Body of pancreas (tissue), 4 donors: ENCODE measurements around the gene HTR1D.

Experiments used
- POLR2A ChIP-seq, 3 donors: fragments of 450-650 bp; IDR thresholded peaks; one replicate each; pipeline ENCODE4 v1.6.1; 2016; ENCODE audit warnings: antibody characterized with exemption in 3 of 3, mild to moderate bottlenecking in 2 of 3
- TF ChIP-seq, protein P1 (sequence below), 7 experiments: fragments of 450-650 bp in 4 of 7; fragments of 200-600 bp in 3 of 7; sonication (generic) in 3 of 7; IDR thresholded peaks; one replicate each; pipeline ENCODE4 v1.5.1; 2016 to 2019; ENCODE audit warnings: antibody characterized with exemption in 7 of 7

DNA sequence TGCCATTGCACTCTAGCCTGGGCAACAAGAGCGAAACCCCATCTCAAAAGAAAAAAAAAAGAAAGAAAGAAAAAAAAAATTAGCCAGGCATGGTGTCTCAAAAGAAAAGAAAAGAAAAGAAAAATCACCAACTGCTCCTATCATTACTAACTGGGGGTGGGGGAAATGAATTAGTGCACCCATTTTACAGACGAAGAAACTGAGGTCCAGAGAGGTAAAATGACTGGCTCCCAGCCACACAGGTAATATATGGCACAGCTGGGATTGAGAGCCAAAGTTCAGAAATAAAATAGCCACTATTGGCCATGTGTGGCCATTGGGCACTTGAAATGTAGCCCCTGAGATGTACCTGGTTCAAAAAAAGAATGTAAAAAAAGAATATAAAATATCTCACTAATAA, 8.8 kb downstream of the HTR1D start:
- TF ChIP-seq, protein P1, sequence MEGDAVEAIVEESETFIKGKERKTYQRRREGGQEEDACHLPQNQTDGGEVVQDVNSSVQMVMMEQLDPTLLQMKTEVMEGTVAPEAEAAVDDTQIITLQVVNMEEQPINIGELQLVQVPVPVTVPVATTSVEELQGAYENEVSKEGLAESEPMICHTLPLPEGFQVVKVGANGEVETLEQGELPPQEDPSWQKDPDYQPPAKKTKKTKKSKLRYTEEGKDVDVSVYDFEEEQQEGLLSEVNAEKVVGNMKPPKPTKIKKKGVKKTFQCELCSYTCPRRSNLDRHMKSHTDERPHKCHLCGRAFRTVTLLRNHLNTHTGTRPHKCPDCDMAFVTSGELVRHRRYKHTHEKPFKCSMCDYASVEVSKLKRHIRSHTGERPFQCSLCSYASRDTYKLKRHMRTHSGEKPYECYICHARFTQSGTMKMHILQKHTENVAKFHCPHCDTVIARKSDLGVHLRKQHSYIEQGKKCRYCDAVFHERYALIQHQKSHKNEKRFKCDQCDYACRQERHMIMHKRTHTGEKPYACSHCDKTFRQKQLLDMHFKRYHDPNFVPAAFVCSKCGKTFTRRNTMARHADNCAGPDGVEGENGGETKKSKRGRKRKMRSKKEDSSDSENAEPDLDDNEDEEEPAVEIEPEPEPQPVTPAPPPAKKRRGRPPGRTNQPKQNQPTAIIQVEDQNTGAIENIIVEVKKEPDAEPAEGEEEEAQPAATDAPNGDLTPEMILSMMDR (IDR thresholded peaks at IDR 0.05), result no peak
- TF ChIP-seq POLR2A (IDR thresholded peaks at IDR 0.05), result no peak
